Measurements from ENCODE around the gene FMOD.

FMOD gene

GRCh38 chr1:203306965-203307541 is 43.9 kb downstream of the FMOD start:
- TF ChIP-seq, protein P1, sequence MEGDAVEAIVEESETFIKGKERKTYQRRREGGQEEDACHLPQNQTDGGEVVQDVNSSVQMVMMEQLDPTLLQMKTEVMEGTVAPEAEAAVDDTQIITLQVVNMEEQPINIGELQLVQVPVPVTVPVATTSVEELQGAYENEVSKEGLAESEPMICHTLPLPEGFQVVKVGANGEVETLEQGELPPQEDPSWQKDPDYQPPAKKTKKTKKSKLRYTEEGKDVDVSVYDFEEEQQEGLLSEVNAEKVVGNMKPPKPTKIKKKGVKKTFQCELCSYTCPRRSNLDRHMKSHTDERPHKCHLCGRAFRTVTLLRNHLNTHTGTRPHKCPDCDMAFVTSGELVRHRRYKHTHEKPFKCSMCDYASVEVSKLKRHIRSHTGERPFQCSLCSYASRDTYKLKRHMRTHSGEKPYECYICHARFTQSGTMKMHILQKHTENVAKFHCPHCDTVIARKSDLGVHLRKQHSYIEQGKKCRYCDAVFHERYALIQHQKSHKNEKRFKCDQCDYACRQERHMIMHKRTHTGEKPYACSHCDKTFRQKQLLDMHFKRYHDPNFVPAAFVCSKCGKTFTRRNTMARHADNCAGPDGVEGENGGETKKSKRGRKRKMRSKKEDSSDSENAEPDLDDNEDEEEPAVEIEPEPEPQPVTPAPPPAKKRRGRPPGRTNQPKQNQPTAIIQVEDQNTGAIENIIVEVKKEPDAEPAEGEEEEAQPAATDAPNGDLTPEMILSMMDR (conservative IDR thresholded peaks at IDR 0.05) = no peak
- TF ChIP-seq ZFX (IDR thresholded peaks at IDR 0.05) = no peak
- H3K27ac ChIP-seq = peak overlapping the region; percentile 80

GRCh38 chr1:203306089-203306964 is 44.6 kb downstream of the FMOD start:
- H3K27ac ChIP-seq = peak overlapping the region; percentile 80
- no peak for TF ChIP-seq ZFX (IDR thresholded peaks at IDR 0.05)
- TF ChIP-seq, protein P1 (conservative IDR thresholded peaks at IDR 0.05) = no peak

GRCh38 chr1:203305809-203306088 is 45.2 kb downstream of the FMOD start:
- peak overlapping the region; percentile 80 for H3K27ac ChIP-seq
- TF ChIP-seq, protein P1 (conservative IDR thresholded peaks at IDR 0.05) = no peak
- TF ChIP-seq ZFX (IDR thresholded peaks at IDR 0.05) = 0 out of 2 replicates have a peak, but pooled peaks have one; percentile 23

DNA sequence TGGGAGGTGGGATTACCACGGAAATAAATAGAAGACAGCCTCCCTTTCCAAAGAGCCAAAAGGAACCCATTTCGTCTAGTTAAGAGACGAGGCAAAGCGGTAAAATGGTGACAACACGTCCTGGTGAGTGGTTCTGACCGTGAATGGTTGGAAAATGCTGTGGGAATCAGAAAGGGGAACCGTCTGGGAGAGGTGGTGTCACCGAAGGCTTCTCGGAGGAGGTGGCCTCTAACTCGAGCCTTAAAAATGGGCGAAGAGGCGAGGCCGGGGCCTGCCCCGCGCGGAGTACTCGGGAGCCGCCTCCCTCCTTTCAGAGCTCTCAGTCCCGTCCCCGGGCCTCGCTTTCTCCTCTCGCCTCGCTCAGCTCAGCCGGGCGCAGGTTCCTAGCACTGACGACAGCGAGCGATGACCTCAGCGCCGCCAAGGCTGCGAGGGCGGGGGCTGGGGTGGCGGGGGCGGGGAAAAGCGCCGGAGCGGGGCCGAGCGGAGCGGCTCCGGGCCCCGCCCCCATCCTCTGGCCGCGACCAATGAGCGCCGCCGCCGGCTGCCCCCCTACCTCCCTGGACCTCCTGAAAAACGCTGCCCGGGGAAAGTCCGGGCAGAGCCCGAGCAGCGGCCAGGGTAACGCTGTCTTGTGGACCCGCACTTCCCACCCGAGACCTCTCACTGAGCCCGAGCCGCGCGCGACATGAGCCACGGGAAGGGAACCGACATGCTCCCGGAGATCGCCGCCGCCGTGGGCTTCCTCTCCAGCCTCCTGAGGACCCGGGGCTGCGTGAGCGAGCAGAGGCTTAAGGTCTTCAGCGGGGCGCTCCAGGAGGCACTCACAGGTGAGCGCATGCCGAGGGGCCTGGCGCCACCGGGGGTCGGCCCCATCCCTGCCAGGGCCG is 45.8 kb downstream of the FMOD start, which contains the start of gene BTG2:
Gene BTG2, plus strand, starts transcription at position 601 of the 890 bp plus-strand sequence. Its CDS starts 88 bp downstream, at position 689.
- TF ChIP-seq, protein P1 (conservative IDR thresholded peaks at IDR 0.05) = no peak
- no peak for TF ChIP-seq ZFX (IDR thresholded peaks at IDR 0.05)
- H3K27ac ChIP-seq = peak within 1 kb of the TSS; percentile 80

GRCh38 chr1:203304391-203304918 is 46.5 kb downstream of the FMOD start:
- H3K27ac ChIP-seq = peak overlapping the region; percentile 80
- TF ChIP-seq, protein P1 (conservative IDR thresholded peaks at IDR 0.05) = no peak
- no peak for TF ChIP-seq ZFX (IDR thresholded peaks at IDR 0.05)

DNA sequence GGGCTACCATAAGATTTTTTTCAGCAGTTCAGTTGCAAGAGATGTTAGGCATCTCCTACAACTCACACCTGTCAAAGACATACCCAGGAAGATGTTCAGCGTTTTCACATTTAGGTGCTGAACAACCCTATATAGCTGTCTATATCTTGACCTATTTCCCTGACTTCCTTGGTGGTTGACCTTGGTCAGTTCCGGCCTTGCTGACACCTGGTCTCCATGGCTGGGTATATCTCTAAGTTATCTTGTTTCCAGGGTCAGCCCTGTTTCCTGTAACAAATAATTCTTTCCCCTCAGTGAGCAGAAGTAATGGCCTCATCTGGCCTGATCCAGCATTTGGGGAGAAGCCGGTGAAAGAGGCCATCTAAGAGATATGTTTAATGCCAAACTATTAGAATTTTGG is 48.0 kb downstream of the FMOD start:
- no peak overlapping the region for H3K27ac ChIP-seq
- TF ChIP-seq ZFX (IDR thresholded peaks at IDR 0.05) = no peak
- TF ChIP-seq, protein P1 (conservative IDR thresholded peaks at IDR 0.05) = no peak
